HUES48 (cell line): ENCODE measurements around the gene WDR53.
"Not testable (repeated sequence)": the region's sequence is repeated elsewhere in the genome, so short reads cannot be mapped to it uniquely, and the experiment has no call there.

Source experiments
- H3K27ac ChIP-seq: one replicate; pipeline ENCODE4 v1.7.0; 2013; ENCODE audit warnings: low read depth, low read length, inconsistent platforms
- H3K27me3 ChIP-seq: 2 replicates; pipeline ENCODE4 v1.6.1; 2013; ENCODE audit warnings: mild to moderate bottlenecking, low read length; ENCODE audit not compliant: control insufficient read depth, insufficient read depth
- H3K36me3 ChIP-seq: 2 replicates; pipeline ENCODE4 v1.6.1; 2013; ENCODE audit warnings: low read length; ENCODE audit not compliant: control insufficient read depth, insufficient read depth
- H3K4me1 ChIP-seq: 2 replicates; pipeline ENCODE4 v1.6.1; 2013; ENCODE audit warnings: mild to moderate bottlenecking, low read length; ENCODE audit not compliant: control insufficient read depth, insufficient read depth
- H3K4me3 ChIP-seq: 2 replicates; pipeline ENCODE4 v1.5.1; 2013; ENCODE audit warnings: mild to moderate bottlenecking, low read depth, low read length
- H3K9ac ChIP-seq: 2 replicates; pipeline ENCODE4 v1.6.1; 2013; ENCODE audit warnings: mild to moderate bottlenecking, low read depth, low read length, moderate library complexity
- H3K9me3 ChIP-seq: 2 replicates; pipeline ENCODE4 v1.6.1; 2013; ENCODE audit warnings: low read length; ENCODE audit not compliant: control insufficient read depth, insufficient read depth

WDR53 gene

GRCh38 chr3:196541684-196542445 is 26.5 kb downstream of the WDR53 start:
- Histone ChIP-seq H3K4me1 (no peaks in the 10 kb centered on the region), H3K9ac (no peak overlapping the region), H3K27me3 (no peaks in the 10 kb centered on the region), H3K36me3 (no peaks in the 10 kb centered on the region), H3K9me3 (no peaks in the 10 kb centered on the region; the same call in none of the 2 replicates), H3K4me3 (no peak overlapping the region), H3K27ac (no peak overlapping the region)

- Histone ChIP-seq H3K4me1 (peaks cover 7% of the 10 kb centered on the region; the same call in 1 of the 2 replicates), H3K4me3 (no peak overlapping the region), H3K9ac (no peak overlapping the region), H3K27ac (no peak overlapping the region), H3K36me3 (no peaks in the 10 kb centered on the region), H3K27me3 (no peaks in the 10 kb centered on the region), H3K9me3 (no peaks in the 10 kb centered on the region; the same call in 1 of the 2 replicates)
These were observed 30.9 kb downstream of the WDR53 start for GRCh38 chr3:196537319-196537984.

- Histone ChIP-seq H3K9me3 (peaks cover 7% of the 10 kb centered on the region; the same call in 1 of the 2 replicates), H3K9ac (no peak overlapping the region), H3K4me3 (no peak overlapping the region), H3K4me1 (peaks cover 7% of the 10 kb centered on the region; the same call in 1 of the 2 replicates), H3K27me3 (no peaks in the 10 kb centered on the region), H3K27ac (peak overlapping the region; percentile 82), H3K36me3 (no peaks in the 10 kb centered on the region)
These were observed 35.1 kb downstream of the WDR53 start for GRCh38 chr3:196533260-196533681.

GRCh38 chr3:196531418-196531817 is 36.9 kb downstream of the WDR53 start:
- H3K36me3 ChIP-seq = no peaks in the 10 kb centered on the region
- H3K4me3 ChIP-seq = no peak overlapping the region
- no peak overlapping the region for H3K9ac ChIP-seq
- no peaks in the 10 kb centered on the region for H3K27me3 ChIP-seq
- peaks cover 7% of the 10 kb centered on the region; the same call in 1 of the 2 replicates for H3K9me3 ChIP-seq
- no peak overlapping the region for H3K27ac ChIP-seq
- peaks cover 7% of the 10 kb centered on the region; the same call in 1 of the 2 replicates for H3K4me1 ChIP-seq

- peak overlapping the region; percentile 66 for H3K4me3 ChIP-seq
- H3K27ac ChIP-seq = no peak overlapping the region
- H3K36me3 ChIP-seq = no peaks in the 10 kb centered on the region
- H3K9me3 ChIP-seq = peaks cover 7% of the 10 kb centered on the region; the same call in 1 of the 2 replicates
- peak overlapping the region; percentile 75 for H3K9ac ChIP-seq
- no peaks in the 10 kb centered on the region for H3K27me3 ChIP-seq
- peaks cover 7% of the 10 kb centered on the region; the same call in 1 of the 2 replicates for H3K4me1 ChIP-seq
These were observed 39.6 kb downstream of the WDR53 start for GRCh38 chr3:196528639-196529233.

GRCh38 chr3:196525141-196525540 is 43.2 kb downstream of the WDR53 start:
- Histone ChIP-seq H3K36me3 (no peaks in the 10 kb centered on the region), H3K27ac (no peak overlapping the region), H3K4me3 (no peak overlapping the region), H3K27me3 (no peaks in the 10 kb centered on the region), H3K4me1 (no peaks in the 10 kb centered on the region), H3K9ac (no peak overlapping the region), H3K9me3 (peaks cover 18% of the 10 kb centered on the region)

- H3K4me1 ChIP-seq = no peaks in the 10 kb centered on the region
- H3K9ac ChIP-seq = no peak overlapping the region
- peaks cover 24% of the 10 kb centered on the region for H3K9me3 ChIP-seq
- no peaks in the 10 kb centered on the region for H3K27me3 ChIP-seq
- no peak overlapping the region for H3K27ac ChIP-seq
- no peak overlapping the region for H3K4me3 ChIP-seq
- H3K36me3 ChIP-seq = no peaks in the 10 kb centered on the region
These were observed 43.8 kb downstream of the WDR53 start for GRCh38 chr3:196524527-196524926.

- Histone ChIP-seq H3K9me3 (peaks cover 31% of the 10 kb centered on the region), H3K27ac (no peak overlapping the region), H3K4me1 (no peaks in the 10 kb centered on the region), H3K9ac (no peak overlapping the region), H3K36me3 (no peaks in the 10 kb centered on the region), H3K27me3 (no peaks in the 10 kb centered on the region), H3K4me3 (no peak overlapping the region)
These were observed 44.5 kb downstream of the WDR53 start for GRCh38 chr3:196523841-196524240.

- not testable (repeated sequence) for H3K27me3 ChIP-seq, H3K36me3 ChIP-seq, H3K4me1 ChIP-seq, H3K27ac ChIP-seq, H3K9ac ChIP-seq, H3K4me3 ChIP-seq
- H3K9me3 ChIP-seq = peaks cover 48% of the 10 kb centered on the region
These were observed 47.1 kb downstream of the WDR53 start for GRCh38 chr3:196521291-196521690.

- Histone ChIP-seq H3K9me3 (peaks cover 48% of the 10 kb centered on the region), H3K27ac (no peak overlapping the region), H3K4me3 (no peak overlapping the region), H3K4me1 (no peaks in the 10 kb centered on the region), H3K27me3 (no peaks in the 10 kb centered on the region), H3K9ac (no peak overlapping the region), H3K36me3 (no peaks in the 10 kb centered on the region)
These were observed 48.7 kb downstream of the WDR53 start for GRCh38 chr3:196519718-196520082.
